Measurements from ENCODE around the gene CEP295NL.

Gene CEP295NL

DNA sequence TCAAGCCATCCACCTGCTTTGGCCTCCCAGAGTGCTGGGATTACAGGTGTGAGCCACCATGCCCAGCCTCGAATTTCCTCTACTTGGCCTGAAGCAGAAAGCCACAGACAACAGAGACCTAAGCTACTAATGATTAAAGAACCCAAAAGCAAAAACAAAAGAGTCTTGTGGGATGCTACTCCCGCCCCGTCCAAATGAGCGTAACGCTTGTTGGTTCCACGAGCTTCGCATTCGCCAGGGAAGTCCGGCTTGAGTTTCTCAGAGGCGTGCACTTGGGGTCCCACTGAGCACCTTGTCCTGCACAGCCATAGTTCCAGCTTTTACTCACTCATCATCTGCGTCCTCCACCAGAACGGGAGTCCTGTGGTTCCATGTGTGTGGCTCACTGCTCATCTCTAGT lies 16.0 kb downstream of the CEP295NL start:
- no peaks in the 10 kb centered on the region for H3K27me3 ChIP-seq (ENCODE audit: low read depth, low read length)
- peaks cover 43% of the 10 kb centered on the region for H3K4me1 ChIP-seq (ENCODE audit: low read length)
- H3K9me3 ChIP-seq (ENCODE audit: insufficient read depth, low read length) = no peaks in the 10 kb centered on the region
- no peak overlapping the region for H2AFZ ChIP-seq (ENCODE audit: low read depth, low read length)
- no peak overlapping the region for H3K9ac ChIP-seq (ENCODE audit: low read length)
- TF ChIP-seq, protein P1, sequence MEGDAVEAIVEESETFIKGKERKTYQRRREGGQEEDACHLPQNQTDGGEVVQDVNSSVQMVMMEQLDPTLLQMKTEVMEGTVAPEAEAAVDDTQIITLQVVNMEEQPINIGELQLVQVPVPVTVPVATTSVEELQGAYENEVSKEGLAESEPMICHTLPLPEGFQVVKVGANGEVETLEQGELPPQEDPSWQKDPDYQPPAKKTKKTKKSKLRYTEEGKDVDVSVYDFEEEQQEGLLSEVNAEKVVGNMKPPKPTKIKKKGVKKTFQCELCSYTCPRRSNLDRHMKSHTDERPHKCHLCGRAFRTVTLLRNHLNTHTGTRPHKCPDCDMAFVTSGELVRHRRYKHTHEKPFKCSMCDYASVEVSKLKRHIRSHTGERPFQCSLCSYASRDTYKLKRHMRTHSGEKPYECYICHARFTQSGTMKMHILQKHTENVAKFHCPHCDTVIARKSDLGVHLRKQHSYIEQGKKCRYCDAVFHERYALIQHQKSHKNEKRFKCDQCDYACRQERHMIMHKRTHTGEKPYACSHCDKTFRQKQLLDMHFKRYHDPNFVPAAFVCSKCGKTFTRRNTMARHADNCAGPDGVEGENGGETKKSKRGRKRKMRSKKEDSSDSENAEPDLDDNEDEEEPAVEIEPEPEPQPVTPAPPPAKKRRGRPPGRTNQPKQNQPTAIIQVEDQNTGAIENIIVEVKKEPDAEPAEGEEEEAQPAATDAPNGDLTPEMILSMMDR (IDR thresholded peaks at IDR 0.05; ENCODE audit: low read depth, low read length) = no peak
- TF ChIP-seq EZH2phosphoT487 (IDR thresholded peaks at IDR 0.05; ENCODE audit: low read depth) = no peak
- no peak overlapping the region for H3K4me3 ChIP-seq (ENCODE audit: low read length)
- H3K79me2 ChIP-seq (ENCODE audit: low read length) = no peaks in the 10 kb centered on the region
- H3K27ac ChIP-seq (ENCODE audit: low read length) = no peak overlapping the region
- no peaks in the 10 kb centered on the region for H3K36me3 ChIP-seq (replicated peaks; ENCODE audit: low read depth, low read length)
- no peak overlapping the region for H3K4me2 ChIP-seq (ENCODE audit: low read length)
- no peaks in the 10 kb centered on the region for H4K20me1 ChIP-seq (ENCODE audit: insufficient read depth, low read length)

- H3K4me3 ChIP-seq (ENCODE audit: low read length) = no peak overlapping the region
- H3K4me1 ChIP-seq (ENCODE audit: low read length) = peaks cover 33% of the 10 kb centered on the region
- H3K27me3 ChIP-seq (ENCODE audit: low read depth, low read length) = no peaks in the 10 kb centered on the region
- no peaks in the 10 kb centered on the region for H4K20me1 ChIP-seq (ENCODE audit: insufficient read depth, low read length)
- no peak overlapping the region for H3K4me2 ChIP-seq (ENCODE audit: low read length)
- no peak overlapping the region for H2AFZ ChIP-seq (ENCODE audit: low read depth, low read length)
- no peak overlapping the region for H3K9ac ChIP-seq (ENCODE audit: low read length)
- no peaks in the 10 kb centered on the region for H3K9me3 ChIP-seq (ENCODE audit: insufficient read depth, low read length)
- H3K79me2 ChIP-seq (ENCODE audit: low read length) = no peaks in the 10 kb centered on the region
- no peaks in the 10 kb centered on the region for H3K36me3 ChIP-seq (replicated peaks; ENCODE audit: low read depth, low read length)
- TF ChIP-seq EZH2phosphoT487 (IDR thresholded peaks at IDR 0.05; ENCODE audit: low read depth) = no peak
- TF ChIP-seq, protein P1 (IDR thresholded peaks at IDR 0.05; ENCODE audit: low read depth, low read length) = no peak
- H3K27ac ChIP-seq (ENCODE audit: low read length) = no peak overlapping the region
Measured at GRCh38 chr17:78885956-78886355, 17.0 kb downstream of the CEP295NL start.

DNA sequence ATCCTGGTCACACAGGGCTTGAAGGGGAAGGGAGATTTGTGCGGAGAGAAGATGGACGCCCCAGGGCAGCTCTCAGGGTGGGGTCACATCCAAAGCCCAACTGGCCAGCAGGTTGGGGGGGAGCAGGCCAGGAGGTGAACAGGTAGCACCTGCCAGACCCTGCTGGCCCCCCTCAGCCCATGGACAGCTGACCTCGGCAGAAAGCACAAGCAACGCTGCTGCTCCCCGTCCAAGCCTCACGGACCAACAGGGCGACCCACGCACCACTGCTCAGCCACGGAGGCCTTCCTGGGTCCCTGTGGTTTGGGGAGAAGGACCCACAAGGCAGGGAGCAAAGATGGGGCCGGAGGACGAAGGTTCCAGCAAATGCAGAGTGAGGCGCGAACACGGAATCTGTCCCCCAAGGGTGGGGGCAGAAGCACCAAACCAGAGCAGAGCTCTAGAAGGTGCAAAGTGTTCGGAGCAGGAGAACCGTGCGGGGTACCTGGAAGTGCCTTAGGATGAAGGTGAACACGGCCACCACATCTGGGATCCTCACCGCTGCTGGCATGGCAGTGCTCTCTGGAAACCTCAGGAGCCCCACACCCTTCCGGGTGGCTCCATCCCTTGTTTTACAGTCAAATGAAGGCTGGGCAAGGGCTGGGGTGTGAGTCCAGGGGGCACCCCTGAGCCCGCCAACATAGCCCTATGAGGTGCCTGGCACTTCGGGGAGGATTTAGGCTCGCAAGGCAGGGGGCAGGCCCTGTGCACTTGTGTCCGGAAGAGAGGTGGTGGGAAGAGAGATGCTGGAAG lies 17.9 kb downstream of the CEP295NL start:
- H3K4me2 ChIP-seq (ENCODE audit: low read length) = no peak overlapping the region
- no peaks in the 10 kb centered on the region for H3K79me2 ChIP-seq (ENCODE audit: low read length)
- H4K20me1 ChIP-seq (ENCODE audit: insufficient read depth, low read length) = no peaks in the 10 kb centered on the region
- no peaks in the 10 kb centered on the region for H3K36me3 ChIP-seq (replicated peaks; ENCODE audit: low read depth, low read length)
- H2AFZ ChIP-seq (ENCODE audit: low read depth, low read length) = no peak overlapping the region
- no peaks in the 10 kb centered on the region for H3K27me3 ChIP-seq (ENCODE audit: low read depth, low read length)
- no peak for TF ChIP-seq EZH2phosphoT487 (IDR thresholded peaks at IDR 0.05; ENCODE audit: low read depth)
- TF ChIP-seq, protein P1 (IDR thresholded peaks at IDR 0.05; ENCODE audit: low read depth, low read length) = no peak
- H3K9ac ChIP-seq (ENCODE audit: low read length) = no peak overlapping the region
- H3K27ac ChIP-seq (ENCODE audit: low read length) = no peak overlapping the region
- H3K9me3 ChIP-seq (ENCODE audit: insufficient read depth, low read length) = no peaks in the 10 kb centered on the region
- peaks cover 25% of the 10 kb centered on the region for H3K4me1 ChIP-seq (ENCODE audit: low read length)
- no peak overlapping the region for H3K4me3 ChIP-seq (ENCODE audit: low read length)

GRCh38 chr17:78884148-78884825 lies 18.7 kb downstream of the CEP295NL start:
- TF ChIP-seq EZH2phosphoT487 (IDR thresholded peaks at IDR 0.05; ENCODE audit: low read depth) = no peak
- TF ChIP-seq, protein P1 (IDR thresholded peaks at IDR 0.05; ENCODE audit: low read depth, low read length) = no peak
- H2AFZ ChIP-seq (ENCODE audit: low read depth, low read length) = no peak overlapping the region
- H3K79me2 ChIP-seq (ENCODE audit: low read length) = no peaks in the 10 kb centered on the region
- H3K4me2 ChIP-seq (ENCODE audit: low read length) = no peak overlapping the region
- H3K4me3 ChIP-seq (ENCODE audit: low read length) = no peak overlapping the region
- H3K9me3 ChIP-seq (ENCODE audit: insufficient read depth, low read length) = no peaks in the 10 kb centered on the region
- no peaks in the 10 kb centered on the region for H3K27me3 ChIP-seq (ENCODE audit: low read depth, low read length)
- no peaks in the 10 kb centered on the region for H4K20me1 ChIP-seq (ENCODE audit: insufficient read depth, low read length)
- no peaks in the 10 kb centered on the region for H3K36me3 ChIP-seq (replicated peaks; ENCODE audit: low read depth, low read length)
- no peak overlapping the region for H3K9ac ChIP-seq (ENCODE audit: low read length)
- peaks cover 18% of the 10 kb centered on the region for H3K4me1 ChIP-seq (ENCODE audit: low read length)
- H3K27ac ChIP-seq (ENCODE audit: low read length) = no peak overlapping the region
